Gastrocnemius medialis (tissue), 4 donors: ENCODE results near the gene KCNA5. TPM values are rescaled to one million over a fixed set of nuclear protein-coding genes. Genes with fewer than 3 reads are reported as not detected.

Source experiments
- ATAC-seq, 2 donors: fragments of 150-250 bp; one replicate each; pipeline ENCODE4 v1.9.1; 2016
- DNase-seq, 2 donors: peaks; one replicate each; pipeline ENCODE4 v3.0.0-alpha.2; 2019
- H3K27ac ChIP-seq, 4 donors: fragments of 200-600 bp; sonication (generic); 1 replicate in 1 of 4; 2 replicates in 3 of 4; pipeline ENCODE4 v1.5.1; 2016 to 2018; ENCODE audit warnings: mild to moderate bottlenecking in 2 of 4, moderate library complexity in 1 of 4
- H3K27me3 ChIP-seq, 3 donors: fragments of 200-600 bp; sonication (generic) in 2 of 3; 1 replicate in 1 of 3; 2 replicates in 2 of 3; pipeline versions ENCODE4 v1.5.1 to v1.6.0; 2016 to 2019; ENCODE audit warnings: mild to moderate bottlenecking in 1 of 3, moderate library complexity in 1 of 3
- H3K36me3 ChIP-seq, 2 donors: fragments of 200-600 bp; sonication (generic) in 1 of 2; one replicate each; pipeline ENCODE4 v1.5.1; 2017 to 2018
- H3K4me1 ChIP-seq, 2 donors: fragments of 200-600 bp; sonication (generic) in 1 of 2; one replicate each; pipeline ENCODE4 v1.5.1; 2016 to 2017; ENCODE audit warnings: mild to moderate bottlenecking in 2 of 2
- H3K4me3 ChIP-seq, 4 donors: fragments of 200-600 bp; sonication (generic) in 3 of 4; 1 replicate in 1 of 4; 2 replicates in 3 of 4; pipeline ENCODE4 v1.5.1; 2016 to 2019; ENCODE audit warnings: mild to moderate bottlenecking in 2 of 4
- H3K9me3 ChIP-seq, 3 donors: fragments of 200-600 bp; sonication (generic) in 2 of 3; 1 replicate in 1 of 3; 2 replicates in 2 of 3; pipeline ENCODE4 v1.5.1; 2016 to 2019
- POLR2A ChIP-seq, 2 donors: fragments of 450-650 bp; IDR thresholded peaks; one replicate each; pipeline ENCODE4 v1.6.1; 2017; ENCODE audit warnings: antibody characterized with exemption in 2 of 2, mild to moderate bottlenecking in 2 of 2, moderate library complexity in 2 of 2
- in situ Hi-C, 4 donors: fragments of 200-750 bp; cut with MboI; loops; one replicate each; pipeline versions ENCODE4 v1.15.0 to v1.8.0; 2017; ENCODE audit warnings: low sequenced_read_pairs in 4 of 4
- intact Hi-C: fragments of 100-400 bp; cut with DNase I; formaldehyde crosslinking; loops from one replicate; pipeline ENCODE4 v1.15.1; 2023; ENCODE audit warnings: low total_unique reads
- total RNA-seq, 4 donors: library from RNA; depleted of rRNA; stranded (reverse); fragments of >200 nt; gene quantifications; one replicate each; pipeline versions ENCODE4 v1.1.0 to v1.2.3, GENCODE V29; 2016
- TF ChIP-seq, protein P1 (sequence below), 5 experiments: fragments of 450-650 bp in 3 of 5; fragments of 200-600 bp in 2 of 5; sonication (generic) in 2 of 5; IDR thresholded peaks in 4 of 5; conservative IDR thresholded peaks in 1 of 5; 1 replicate in 4 of 5; 2 replicates in 1 of 5; pipeline ENCODE4 v1.5.1; 2016 to 2019; ENCODE audit warnings: antibody characterized with exemption in 5 of 5, mild to moderate bottlenecking in 3 of 5, moderate library complexity in 3 of 5

KCNA5 gene
- total RNA-seq, 4 donors from 2014 or later: 0.52 to 3.2 (median 0.84) TPM

DNA sequence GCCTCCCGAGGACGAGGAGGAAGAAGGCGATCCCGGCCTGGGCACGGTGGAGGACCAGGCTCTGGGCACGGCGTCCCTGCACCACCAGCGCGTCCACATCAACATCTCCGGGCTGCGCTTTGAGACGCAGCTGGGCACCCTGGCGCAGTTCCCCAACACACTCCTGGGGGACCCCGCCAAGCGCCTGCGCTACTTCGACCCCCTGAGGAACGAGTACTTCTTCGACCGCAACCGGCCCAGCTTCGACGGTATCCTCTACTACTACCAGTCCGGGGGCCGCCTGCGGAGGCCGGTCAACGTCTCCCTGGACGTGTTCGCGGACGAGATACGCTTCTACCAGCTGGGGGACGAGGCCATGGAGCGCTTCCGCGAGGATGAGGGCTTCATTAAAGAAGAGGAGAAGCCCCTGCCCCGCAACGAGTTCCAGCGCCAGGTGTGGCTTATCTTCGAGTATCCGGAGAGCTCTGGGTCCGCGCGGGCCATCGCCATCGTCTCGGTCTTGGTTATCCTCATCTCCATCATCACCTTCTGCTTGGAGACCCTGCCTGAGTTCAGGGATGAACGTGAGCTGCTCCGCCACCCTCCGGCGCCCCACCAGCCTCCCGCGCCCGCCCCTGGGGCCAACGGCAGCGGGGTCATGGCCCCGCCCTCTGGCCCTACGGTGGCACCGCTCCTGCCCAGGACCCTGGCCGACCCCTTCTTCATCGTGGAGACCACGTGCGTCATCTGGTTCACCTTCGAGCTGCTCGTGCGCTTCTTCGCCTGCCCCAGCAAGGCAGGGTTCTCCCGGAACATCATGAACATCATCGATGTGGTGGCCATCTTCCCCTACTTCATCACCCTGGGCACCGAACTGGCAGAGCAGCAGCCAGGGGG lies 979 bp downstream of the KCNA5 start:
- DNase-seq: no peak
- no peak for TF ChIP-seq POLR2A (IDR thresholded peaks at IDR 0.05)
- TF ChIP-seq, protein P1, sequence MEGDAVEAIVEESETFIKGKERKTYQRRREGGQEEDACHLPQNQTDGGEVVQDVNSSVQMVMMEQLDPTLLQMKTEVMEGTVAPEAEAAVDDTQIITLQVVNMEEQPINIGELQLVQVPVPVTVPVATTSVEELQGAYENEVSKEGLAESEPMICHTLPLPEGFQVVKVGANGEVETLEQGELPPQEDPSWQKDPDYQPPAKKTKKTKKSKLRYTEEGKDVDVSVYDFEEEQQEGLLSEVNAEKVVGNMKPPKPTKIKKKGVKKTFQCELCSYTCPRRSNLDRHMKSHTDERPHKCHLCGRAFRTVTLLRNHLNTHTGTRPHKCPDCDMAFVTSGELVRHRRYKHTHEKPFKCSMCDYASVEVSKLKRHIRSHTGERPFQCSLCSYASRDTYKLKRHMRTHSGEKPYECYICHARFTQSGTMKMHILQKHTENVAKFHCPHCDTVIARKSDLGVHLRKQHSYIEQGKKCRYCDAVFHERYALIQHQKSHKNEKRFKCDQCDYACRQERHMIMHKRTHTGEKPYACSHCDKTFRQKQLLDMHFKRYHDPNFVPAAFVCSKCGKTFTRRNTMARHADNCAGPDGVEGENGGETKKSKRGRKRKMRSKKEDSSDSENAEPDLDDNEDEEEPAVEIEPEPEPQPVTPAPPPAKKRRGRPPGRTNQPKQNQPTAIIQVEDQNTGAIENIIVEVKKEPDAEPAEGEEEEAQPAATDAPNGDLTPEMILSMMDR (IDR thresholded peaks at IDR 0.05 in 4 of 5, conservative IDR thresholded peaks at IDR 0.05 in 1 of 5): no peak
- H3K36me3 ChIP-seq: no peaks in the 10 kb centered on the region
- peaks cover 0 to 5% of the 10 kb centered on the region in 2 donors for H3K4me1 ChIP-seq
- H3K9me3 ChIP-seq: no peaks in the 10 kb centered on the region
- H3K4me3 ChIP-seq: peak overlapping the region in 3 of 4 donors; percentile 13 to 31 (median 18)
- intact Hi-C loops (no loop called here), in situ Hi-C loops (no loop called here)
- H3K27me3 ChIP-seq: peaks cover 13 to 53% (median 27%) of the 10 kb centered on the region in 3 donors
- ATAC-seq: no peak
- H3K27ac ChIP-seq: no peak overlapping the region

DNA sequence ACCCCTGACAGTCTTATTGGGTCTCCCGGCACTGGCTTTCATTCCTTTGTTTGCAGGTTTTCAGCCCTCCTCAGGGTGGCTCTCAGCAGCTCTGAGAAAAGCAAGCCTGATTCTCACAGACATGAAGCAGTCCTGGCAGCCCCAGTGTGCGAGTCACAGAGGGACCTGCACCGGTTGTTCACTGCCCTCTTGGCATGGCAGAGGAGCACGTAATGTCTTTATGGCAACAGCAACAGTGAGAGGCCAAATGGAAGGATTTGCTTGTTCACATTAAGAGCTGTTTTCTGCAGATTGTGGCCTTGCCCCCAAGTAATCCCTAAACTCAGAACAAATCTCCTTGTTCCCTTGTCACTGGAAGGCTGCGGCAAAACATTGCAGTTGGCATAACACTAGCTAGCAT lies 3.4 kb downstream of the KCNA5 start:
- in situ Hi-C loops: no loop called here
- DNase-seq (no peak), ATAC-seq (no peak)
- no peak overlapping the region for H3K27ac ChIP-seq
- H3K27me3 ChIP-seq: peaks cover 13 to 42% (median 27%) of the 10 kb centered on the region in 3 donors
- no peaks in the 10 kb centered on the region for H3K36me3 ChIP-seq
- H3K4me3 ChIP-seq: peak overlapping the region in 1 of 4 donors; percentile 4
- TF ChIP-seq, protein P1 (IDR thresholded peaks at IDR 0.05 in 4 of 5, conservative IDR thresholded peaks at IDR 0.05 in 1 of 5): no peak
- no peak for TF ChIP-seq POLR2A (IDR thresholded peaks at IDR 0.05)
- no peaks in the 10 kb centered on the region for H3K9me3 ChIP-seq
- intact Hi-C loops: no loop called here
- peaks cover 0 to 5% of the 10 kb centered on the region in 2 donors for H3K4me1 ChIP-seq

DNA sequence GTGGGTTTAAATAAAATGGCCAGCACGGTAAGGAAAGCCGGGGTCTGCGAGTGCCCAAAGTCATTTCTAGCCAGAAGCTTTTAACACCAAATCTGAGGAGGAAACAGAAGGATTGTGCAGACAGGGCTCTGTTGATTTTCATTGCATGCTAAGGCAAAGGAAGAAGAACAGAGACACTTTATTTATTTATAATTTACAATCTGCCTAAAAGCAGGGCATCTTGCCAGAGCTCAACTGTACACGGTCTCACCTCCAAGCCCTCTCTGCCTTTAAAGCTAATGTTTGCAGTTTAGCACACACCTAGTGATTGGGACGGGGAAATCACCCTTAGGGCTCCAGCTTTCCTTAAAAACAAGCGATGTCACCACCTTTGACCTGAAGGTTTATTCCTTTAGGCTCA lies 4.0 kb downstream of the KCNA5 start:
- no peak for TF ChIP-seq POLR2A (IDR thresholded peaks at IDR 0.05)
- TF ChIP-seq, protein P1 (IDR thresholded peaks at IDR 0.05 in 4 of 5, conservative IDR thresholded peaks at IDR 0.05 in 1 of 5): no peak
- peaks cover 13 to 39% (median 25%) of the 10 kb centered on the region in 3 donors for H3K27me3 ChIP-seq
- intact Hi-C loops (no loop called here), in situ Hi-C loops (no loop called here)
- H3K27ac ChIP-seq: no peak overlapping the region
- DNase-seq (no peak), ATAC-seq (no peak)
- H3K4me1 ChIP-seq: peaks cover 0 to 5% of the 10 kb centered on the region in 2 donors
- no peak overlapping the region for H3K4me3 ChIP-seq
- H3K9me3 ChIP-seq: no peaks in the 10 kb centered on the region
- H3K36me3 ChIP-seq: no peaks in the 10 kb centered on the region

DNA sequence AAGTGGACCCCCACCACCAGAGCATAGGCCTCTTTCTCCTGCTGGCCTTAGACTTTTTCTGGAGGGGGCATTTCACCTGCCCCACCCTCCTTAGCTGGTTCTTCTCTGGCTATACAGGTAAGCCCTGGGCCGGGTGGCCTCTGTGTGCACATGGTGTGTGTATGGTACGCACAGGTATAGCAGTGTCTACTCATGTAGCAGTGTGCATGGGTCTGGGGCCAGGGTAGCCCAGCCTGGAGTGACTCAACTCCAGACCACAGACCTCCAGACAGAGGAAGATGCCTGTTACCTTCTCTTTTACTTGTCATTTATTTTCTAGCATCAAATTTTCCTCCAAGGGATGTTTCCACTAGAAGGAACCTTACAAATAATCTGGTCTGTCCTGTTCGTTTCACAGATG lies 6.9 kb downstream of the KCNA5 start:
- Histone ChIP-seq H3K27me3 (peaks cover 0 to 11% (median 6%) of the 10 kb centered on the region in 3 donors), H3K27ac (no peak overlapping the region), H3K9me3 (no peaks in the 10 kb centered on the region), H3K4me3 (no peak overlapping the region), H3K4me1 (no peaks in the 10 kb centered on the region), H3K36me3 (no peaks in the 10 kb centered on the region)
- intact Hi-C loops (no loop called here), in situ Hi-C loops (no loop called here)
- no peak for TF ChIP-seq POLR2A (IDR thresholded peaks at IDR 0.05)
- TF ChIP-seq, protein P1 (IDR thresholded peaks at IDR 0.05 in 4 of 5, conservative IDR thresholded peaks at IDR 0.05 in 1 of 5): no peak
- ATAC-seq: no peak
- no peak for DNase-seq
